Calu3 (cell line): ENCODE results near the gene TPK1. TPM values are rescaled to one million over a fixed set of nuclear protein-coding genes. Genes with fewer than 3 reads are reported as not detected.

Source experiments
- BruUV-seq: library from RNA; stranded (reverse); fragments of 400-500 nt; replicated peaks from 2 replicates; lab custom pipeline; 2021; lab: Mats Ljungman, UMichigan
- CTCF ChIA-PET: fragments of 300-600 bp; sonication (Branson Sonifier 250); formaldehyde crosslinking; loops from one replicate; lab custom pipeline; 2022; ENCODE audit warnings: antibody characterized with exemption; lab: Charles Lee
- DNase-seq: peaks from one replicate; pipeline ENCODE4 v3.0.0; 2022
- H3K27ac Mint-ChIP-seq: one replicate; pipeline ENCODE4 v1.8.0; 2022; ENCODE audit warnings: mixed read lengths; ENCODE audit not compliant: unreplicated experiment
- H3K27me3 Mint-ChIP-seq: one replicate; pipeline ENCODE4 v1.8.0; 2022; ENCODE audit warnings: mixed read lengths; ENCODE audit not compliant: unreplicated experiment
- H3K36me3 Mint-ChIP-seq: one replicate; pipeline ENCODE4 v1.8.0; 2022; ENCODE audit warnings: mild to moderate bottlenecking, moderate library complexity, mixed read lengths; ENCODE audit not compliant: insufficient read depth, unreplicated experiment
- H3K4me1 Mint-ChIP-seq: one replicate; pipeline ENCODE4 v1.8.0; 2022; ENCODE audit warnings: mild to moderate bottlenecking, low read depth, mixed read lengths; ENCODE audit not compliant: unreplicated experiment
- H3K4me3 Mint-ChIP-seq: one replicate; pipeline ENCODE4 v1.8.0; 2022; ENCODE audit warnings: mild to moderate bottlenecking, low read depth, moderate library complexity, mixed read lengths; ENCODE audit not compliant: unreplicated experiment
- H3K9me3 Mint-ChIP-seq: one replicate; pipeline ENCODE4 v1.8.0; 2022; ENCODE audit warnings: low read depth, mixed read lengths; ENCODE audit not compliant: unreplicated experiment
- CTCF ChIP-seq: fragments of 200-600 bp; IDR thresholded peaks from one replicate; pipeline ENCODE4 v1.8.0; 2022; ENCODE audit warnings: antibody characterized with exemption; ENCODE audit not compliant: unreplicated experiment
- intact Hi-C: fragments of 100-400 bp; cut with micrococcal nuclease; formaldehyde crosslinking; loops from one replicate; pipeline ENCODE4 v1.10.0; 2022; ENCODE audit not compliant: unreplicated experiment
- total RNA-seq: library from RNA; stranded (reverse); gene quantifications from 2 replicates; pipeline ENCODE4 v1.2.3, GENCODE V29; 2022

TPK1 gene
- total RNA-seq, 1 experiment from 2014 or later, result 13.2 TPM

GRCh38 chr7:144747936-144748335 is 87.9 kb downstream of the TPK1 start:
- Mint-ChIP-seq H3K27ac (no peak overlapping the region), H3K27me3 (no peaks in the 10 kb centered on the region), H3K9me3 (peaks cover 1% of the 10 kb centered on the region), H3K36me3 (no peaks in the 10 kb centered on the region), H3K4me3 (no peak overlapping the region), H3K4me1 (no peaks in the 10 kb centered on the region)
- DNase-seq, result no peak
- TF ChIP-seq CTCF, result no peak
- intact Hi-C loops, result no loop called here
- CTCF ChIA-PET, result interaction anchor here (1.2 kb wide), 1 partner anchor 9 kb away, joined by 3 read pairs; no protein-coding TSS in a partner anchor
- BruUV-seq, result no TSS peak

- Mint-ChIP-seq H3K27me3 (no peaks in the 10 kb centered on the region), H3K36me3 (no peaks in the 10 kb centered on the region), H3K27ac (no peak overlapping the region), H3K4me1 (peaks cover 8% of the 10 kb centered on the region), H3K9me3 (no peaks in the 10 kb centered on the region), H3K4me3 (no peak overlapping the region)
- peak; percentile 32 for TF ChIP-seq CTCF
- BruUV-seq, result no TSS peak
- peak; percentile 5 for DNase-seq
- intact Hi-C loops, result loop anchor here (1.0 to 5.0 kb wide), 2 partner anchors 93 to 103 kb away; no protein-coding TSS in a partner anchor
- CTCF ChIA-PET, result interaction anchor here (0.7 to 1.3 kb wide), 3 partner anchors 10 to 127 kb away, joined by 3 read pairs; no protein-coding TSS in a partner anchor
Measured at GRCh38 chr7:144738708-144739314, 97.0 kb downstream of the TPK1 start.

GRCh38 chr7:144738146-144738545 is 97.7 kb downstream of the TPK1 start:
- CTCF ChIA-PET, result interaction anchor here (0.9 to 1.3 kb wide), 2 partner anchors 10 to 127 kb away, joined by 3 read pairs; no protein-coding TSS in a partner anchor
- H3K9me3 Mint-ChIP-seq, result no peaks in the 10 kb centered on the region
- H3K27ac Mint-ChIP-seq, result no peak overlapping the region
- H3K36me3 Mint-ChIP-seq, result no peaks in the 10 kb centered on the region
- H3K4me3 Mint-ChIP-seq, result no peak overlapping the region
- DNase-seq, result no peak
- H3K4me1 Mint-ChIP-seq, result peaks cover 8% of the 10 kb centered on the region
- no TSS peak for BruUV-seq
- intact Hi-C loops, result loop anchor here (1.0 to 5.0 kb wide), 2 partner anchors 94 to 104 kb away; no protein-coding TSS in a partner anchor
- no peaks in the 10 kb centered on the region for H3K27me3 Mint-ChIP-seq
- no peak for TF ChIP-seq CTCF

GRCh38 chr7:144736880-144737493 is 98.9 kb downstream of the TPK1 start:
- no TSS peak for BruUV-seq

More at GRCh38 chr7:144736880-144737493, 98.9 kb downstream of the TPK1 start:
- no peak overlapping the region for H3K4me3 Mint-ChIP-seq
- CTCF ChIA-PET, result no interaction called here
- no peaks in the 10 kb centered on the region for H3K27me3 Mint-ChIP-seq
- no peaks in the 10 kb centered on the region for H3K9me3 Mint-ChIP-seq
- intact Hi-C loops, result loop anchor here (5.0 kb wide), 1 partner anchor 95 kb away; no protein-coding TSS in a partner anchor
- TF ChIP-seq CTCF, result no peak
- no peaks in the 10 kb centered on the region for H3K36me3 Mint-ChIP-seq
- no peak for DNase-seq
- H3K4me1 Mint-ChIP-seq, result peaks cover 8% of the 10 kb centered on the region
- no peak overlapping the region for H3K27ac Mint-ChIP-seq
